GM21360 (cell line): ENCODE data around the gene ACO1.

ENCODE experiments used
- ATAC-seq: cut with Tn5 transposase; IDR thresholded peaks from one replicate; pipeline ENCODE4 v1.9.1; 2021; ENCODE audit warnings: mild to moderate bottlenecking, moderate library complexity; ENCODE audit not compliant: unreplicated experiment

ACO1 gene

DNA sequence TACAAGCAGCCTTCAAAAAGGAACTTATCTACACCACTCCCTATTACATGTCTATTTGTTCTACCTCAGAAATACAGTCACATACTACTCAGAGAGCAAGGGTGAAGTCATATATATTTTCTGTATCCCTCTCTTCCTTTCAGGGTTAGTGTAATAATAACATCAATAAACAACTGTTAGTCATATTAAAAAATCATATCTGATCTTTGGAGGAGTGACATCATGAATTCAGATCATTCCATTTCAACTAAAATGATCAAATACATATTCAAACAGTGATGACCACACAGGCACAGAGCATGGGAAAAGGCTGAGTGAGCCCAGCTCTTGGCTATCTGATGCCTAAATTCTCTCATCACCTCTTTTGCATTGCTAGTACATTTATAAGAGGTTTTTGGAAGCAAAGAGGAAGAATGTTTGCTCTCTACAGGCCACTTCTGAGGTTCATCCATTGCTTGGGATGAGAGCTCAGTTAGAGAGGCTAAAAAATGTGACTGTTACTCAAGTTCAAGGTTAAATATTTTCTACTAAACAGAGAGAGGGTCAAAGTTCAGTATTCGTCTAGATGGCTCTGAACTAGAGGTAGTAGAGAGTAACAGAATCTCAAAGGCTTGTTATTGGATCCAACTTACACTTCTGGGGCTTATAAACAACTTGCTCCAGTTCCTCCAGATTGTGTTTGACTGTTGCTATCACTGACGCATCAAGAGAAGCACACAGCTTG, 102.6 kb downstream of the ACO1 start:
- no peak for ATAC-seq

DNA sequence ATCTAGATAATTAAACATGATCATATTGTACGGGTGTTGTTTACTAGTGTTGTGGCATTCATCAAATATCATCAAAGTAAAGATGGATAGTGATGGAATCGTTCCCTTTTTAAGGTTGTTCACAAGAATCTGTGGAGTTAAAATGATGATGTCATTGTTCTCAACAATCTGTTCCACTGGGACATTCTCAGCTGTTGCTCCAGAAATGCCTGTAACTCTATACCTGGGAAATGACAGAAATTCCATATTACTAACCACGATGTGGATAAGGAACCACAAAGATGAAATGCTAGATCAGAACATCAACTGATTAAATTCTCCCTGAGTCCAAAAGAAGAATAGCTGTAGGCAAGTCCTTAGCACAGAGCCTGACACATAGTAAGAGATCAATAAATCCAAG, 103.5 kb downstream of the ACO1 start:
- no peak for ATAC-seq

DNA sequence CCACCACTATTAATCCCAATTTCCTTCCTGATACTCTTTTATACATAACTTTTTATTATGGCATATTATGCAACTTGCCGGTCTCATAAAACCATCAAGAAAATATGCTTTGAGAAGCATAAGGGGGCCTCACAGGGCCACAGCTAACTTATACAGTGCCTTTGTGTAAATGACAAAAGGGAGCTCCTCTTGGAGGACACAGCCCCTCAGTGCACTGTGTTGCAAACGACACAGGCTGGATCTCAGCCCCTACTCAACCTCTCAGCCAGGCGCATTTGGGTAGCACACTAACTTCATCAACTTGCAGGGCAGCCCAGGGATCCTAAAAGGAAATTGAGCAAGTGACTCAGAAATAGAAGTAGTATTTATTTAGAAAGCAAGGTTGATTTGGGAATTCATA, 106.2 kb downstream of the ACO1 start:
- ATAC-seq: no peak

DNA sequence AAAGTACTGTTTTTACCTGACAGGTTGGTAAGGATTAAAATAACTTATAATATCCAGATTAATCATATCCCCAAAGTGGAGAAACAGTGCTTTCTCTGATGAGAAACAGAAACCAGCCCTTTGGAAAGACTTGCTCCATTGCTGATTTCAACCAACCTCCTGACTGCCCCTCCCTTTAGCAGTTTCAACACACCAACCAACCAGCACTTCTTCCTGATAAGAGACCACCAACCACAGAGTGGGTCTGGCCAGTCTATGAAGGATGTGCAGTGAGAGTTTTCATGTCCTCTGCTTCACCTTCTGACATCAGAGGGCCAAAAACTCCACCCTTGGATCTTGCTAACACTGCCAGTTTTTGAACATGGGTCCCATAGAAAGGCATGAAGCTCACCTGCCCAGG, 113.5 kb downstream of the ACO1 start:
- ATAC-seq: no peak

DNA sequence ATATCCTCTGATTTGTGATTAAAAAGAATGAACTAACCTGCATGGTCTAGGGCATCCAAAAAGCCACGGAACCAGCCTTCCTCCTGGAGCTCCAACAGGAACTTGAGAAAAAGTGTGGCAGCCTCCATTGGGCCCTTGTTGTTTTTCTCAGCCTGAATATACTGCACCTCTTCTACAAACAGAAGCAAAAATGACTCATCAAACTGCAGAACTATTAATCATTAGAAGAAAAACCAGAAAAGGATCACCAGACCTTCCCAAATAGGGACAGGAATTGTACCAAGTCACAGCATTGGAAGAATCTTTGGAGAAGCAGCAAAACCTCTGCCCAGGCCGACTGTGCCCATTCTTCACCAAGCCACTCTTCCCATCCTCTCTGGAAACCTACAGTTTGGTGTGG, 116.3 kb downstream of the ACO1 start:
- no peak for ATAC-seq

DNA sequence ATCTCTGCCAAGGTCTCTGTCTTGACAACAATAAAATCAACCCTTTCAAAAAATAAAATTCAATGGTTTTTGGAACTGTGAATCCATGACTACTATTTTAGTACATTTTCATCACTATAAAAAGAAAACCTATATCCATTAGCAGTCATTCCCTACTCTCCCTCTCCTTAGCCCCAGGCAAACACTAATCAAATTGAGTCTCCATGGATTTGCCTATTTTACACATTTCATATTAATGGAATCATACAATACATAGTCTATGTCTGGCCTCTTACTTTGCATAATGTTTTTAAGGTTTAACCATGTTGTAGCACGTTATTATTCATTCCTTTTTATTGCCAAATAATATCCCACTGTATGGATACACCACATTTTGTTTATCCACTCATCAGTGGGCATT, 117.4 kb downstream of the ACO1 start:
- ATAC-seq: no peak

DNA sequence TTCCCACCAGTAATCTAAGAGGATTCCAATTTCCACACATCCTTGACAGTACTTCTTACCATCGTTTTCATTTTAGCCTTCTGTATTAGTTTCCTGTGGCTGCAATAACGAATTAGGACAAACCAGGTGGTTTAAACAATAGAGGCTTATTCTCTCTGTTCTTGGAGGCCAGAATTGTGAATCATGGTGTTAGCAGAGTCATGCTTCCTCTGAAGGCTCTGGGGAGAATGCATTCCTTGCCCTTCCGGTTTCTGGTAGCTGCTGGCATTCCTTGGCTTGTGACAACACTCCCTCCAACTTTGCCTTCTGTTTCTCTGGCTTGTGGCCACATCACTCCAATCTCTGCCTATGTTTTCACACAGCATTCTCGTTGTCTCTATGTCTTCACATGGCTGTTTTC, 118.0 kb downstream of the ACO1 start:
- ATAC-seq: no peak

DNA sequence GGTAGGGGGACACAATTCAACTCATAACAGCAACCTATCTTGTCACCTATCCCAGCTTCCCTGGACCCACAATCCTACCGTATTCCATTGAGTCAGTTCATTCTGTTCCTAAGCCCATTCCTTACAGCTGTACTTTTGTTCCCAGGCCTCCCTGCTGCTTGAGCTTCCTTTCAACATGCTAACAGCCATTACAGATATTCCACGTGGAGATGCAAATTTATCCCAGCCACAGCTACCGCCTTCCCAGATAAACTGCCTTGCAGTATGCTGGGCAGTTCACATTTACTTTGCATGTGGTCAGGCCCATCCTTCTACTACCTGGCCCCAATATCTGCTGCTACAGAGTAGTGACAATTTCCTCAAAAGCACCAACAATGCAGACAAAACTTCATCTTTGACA, 118.6 kb downstream of the ACO1 start:
- ATAC-seq: no peak
